Mucosa of descending colon (tissue), 3 donors: ENCODE data around the gene CD200. TPM values are rescaled to one million over a fixed set of nuclear protein-coding genes. Genes with fewer than 3 reads are reported as not detected.
A peak's percentile ranks its signal among the peaks of the same experiment; 100 is the strongest.

Source experiments
- ATAC-seq: fragments of 200-7000 bp; cut with Tn5 transposase; one replicate; pipeline ENCODE4 v1.9.1; 2020; ENCODE audit warnings: mild to moderate bottlenecking, moderate library complexity
- DNase-seq, 3 donors: peaks; one replicate each; pipeline ENCODE4 v3.0.0-alpha.2; 2020
- H3K36me3 ChIP-seq: fragments of 200-600 bp; one replicate; pipeline ENCODE4 v1.8.0; 2021; ENCODE audit warnings: low read depth, mild to moderate bottlenecking
- H3K4me1 ChIP-seq: fragments of 200-600 bp; one replicate; pipeline ENCODE4 v1.8.0; 2021; ENCODE audit warnings: low read depth, mild to moderate bottlenecking
- H3K4me3 ChIP-seq: fragments of 200-600 bp; one replicate; pipeline ENCODE4 v1.8.0; 2021; ENCODE audit warnings: mild to moderate bottlenecking
- H3K9me3 ChIP-seq: fragments of 200-600 bp; one replicate; pipeline ENCODE4 v1.8.0; 2021; ENCODE audit warnings: mild to moderate bottlenecking
- CTCF ChIP-seq: fragments of 200-600 bp; IDR thresholded peaks from one replicate; pipeline ENCODE4 v1.8.0; 2022; ENCODE audit warnings: antibody characterized with exemption, mild to moderate bottlenecking
- intact Hi-C, 2 donors: fragments of 100-400 bp; cut with DNase I in 1 of 2; cut with micrococcal nuclease in 1 of 2; formaldehyde crosslinking; loops; one replicate each; pipeline versions ENCODE4 v1.11.0 to v1.11.1; 2022; cut with DNase I, micrococcal nuclease
- total RNA-seq, 3 donors: library from RNA; stranded (reverse); fragmentation: NEBNext Ultra II Directional in 2 of 3; extraction: Animal tissue kit (Norgen Biotek cat#: 25700) in 2 of 3; gene quantifications; one replicate each; pipeline versions ENCODE4 v1.2.1 to v1.2.4, GENCODE V29; 2021 to 2023
- donor health status: DM: no; HTN: no; CAD: no; lungs with moderate emphysema.
- donor health status: DM: no; HTN: no; CAD: no.
- donor health status: DM: no; HTN: yes; CAD: no.

The CD200 gene
- total RNA-seq, 3 donors from 2014 or later, result 3.3 to 6.4 (median 3.9) TPM

GRCh38 chr3:112320691-112321090 lies 12.3 kb upstream of the CD200 start:
- Histone ChIP-seq H3K9me3 (peaks cover 7% of the 10 kb centered on the region), H3K4me1 (no peaks in the 10 kb centered on the region), H3K4me3 (no peak overlapping the region), H3K36me3 (no peaks in the 10 kb centered on the region)
- no peak for DNase-seq
- intact Hi-C loops, result loop anchor here in 1 of 2 donors (10.0 kb wide), 1 partner anchor 194 kb away; no protein-coding TSS in a partner anchor
- TF ChIP-seq CTCF, result no peak
- no peak for ATAC-seq

- H3K9me3 ChIP-seq, result no peaks in the 10 kb centered on the region
- H3K4me3 ChIP-seq, result no peak overlapping the region
- H3K36me3 ChIP-seq, result no peaks in the 10 kb centered on the region
- peak; percentile 78 for ATAC-seq
- DNase-seq, result no peak
- intact Hi-C loops, result loop anchor here in 1 of 2 donors (10.0 kb wide), 1 partner anchor 193 kb away; no protein-coding TSS in a partner anchor
- no peaks in the 10 kb centered on the region for H3K4me1 ChIP-seq
- no peak for TF ChIP-seq CTCF
Observed at GRCh38 chr3:112321867-112322652, 10.9 kb upstream of the CD200 start.

- DNase-seq (peak in 1 of 3 donors; percentile 74), ATAC-seq (peak; percentile 97)
- H3K4me3 ChIP-seq, result no peak overlapping the region
- peak; percentile 52 for TF ChIP-seq CTCF
- H3K4me1 ChIP-seq, result no peaks in the 10 kb centered on the region
- no peaks in the 10 kb centered on the region for H3K36me3 ChIP-seq
- intact Hi-C loops, result loop anchor here (2.0 to 10.0 kb wide), 2 partner anchors 187 to 191 kb away; no protein-coding TSS in a partner anchor
- no peaks in the 10 kb centered on the region for H3K9me3 ChIP-seq
Observed at GRCh38 chr3:112327371-112327951, 5.5 kb upstream of the CD200 start.

- DNase-seq (no peak), ATAC-seq (no peak)
- H3K36me3 ChIP-seq, result no peaks in the 10 kb centered on the region
- H3K4me3 ChIP-seq, result no peak overlapping the region
- no peak for TF ChIP-seq CTCF
- H3K4me1 ChIP-seq, result no peaks in the 10 kb centered on the region
- no peaks in the 10 kb centered on the region for H3K9me3 ChIP-seq
- intact Hi-C loops, result no loop called here
Observed at GRCh38 chr3:112331851-112332250, 1.1 kb upstream of the CD200 start.

GRCh38 chr3:112333381-112334317 lies 693 bp downstream of the CD200 start:
- no peaks in the 10 kb centered on the region for H3K9me3 ChIP-seq
- ATAC-seq, result peak; percentile 60

More at GRCh38 chr3:112333381-112334317, 693 bp downstream of the CD200 start:
- Histone ChIP-seq H3K4me3 (peak overlapping the region; percentile 29), H3K4me1 (no peaks in the 10 kb centered on the region), H3K36me3 (no peaks in the 10 kb centered on the region)
- intact Hi-C loops, result no loop called here
- DNase-seq, result peak; percentile 34 to 59 (median 42)
- no peak for TF ChIP-seq CTCF
